Measurements from ENCODE around the gene TFCP2L1.
A peak's percentile ranks its signal among the peaks of the same experiment; 100 is the strongest.
"Not testable (repeated sequence)": the region's sequence is repeated elsewhere in the genome, so short reads cannot be mapped to it uniquely, and the experiment has no call there.

Gene TFCP2L1

GRCh38 chr2:121295911-121296650 is 11.1 kb upstream of the TFCP2L1 start:
- DNase-seq = no peak

- DNase-seq = no peak
Observed at GRCh38 chr2:121294881-121295840, 10.2 kb upstream of the TFCP2L1 start.

GRCh38 chr2:121293450-121294325 is 8.7 kb upstream of the TFCP2L1 start:
- DNase-seq = peak; percentile 42

GRCh38 chr2:121291251-121291580 is 6.2 kb upstream of the TFCP2L1 start:
- DNase-seq = no peak

GRCh38 chr2:121289271-121289670 is 4.3 kb upstream of the TFCP2L1 start:
- no peak for DNase-seq

GRCh38 chr2:121288454-121289231 is 3.6 kb upstream of the TFCP2L1 start:
- DNase-seq = no peak

GRCh38 chr2:121287956-121288355 is 3.0 kb upstream of the TFCP2L1 start:
- DNase-seq = no peak

GRCh38 chr2:121287146-121287798 is 2.3 kb upstream of the TFCP2L1 start:
- DNase-seq = no peak

GRCh38 chr2:121286506-121286905 is 1.5 kb upstream of the TFCP2L1 start:
- no peak for DNase-seq

- no peak for DNase-seq
Observed at GRCh38 chr2:121285926-121286325, 924 bp upstream of the TFCP2L1 start.

GRCh38 chr2:121283670-121284462 is 1.1 kb downstream of the TFCP2L1 start:
- no peak for DNase-seq

- DNase-seq = no peak
Observed at GRCh38 chr2:121282800-121283385, 2.1 kb downstream of the TFCP2L1 start.

- DNase-seq = no peak
Observed at GRCh38 chr2:121281694-121282093, 3.3 kb downstream of the TFCP2L1 start.

GRCh38 chr2:121281107-121281506 is 3.9 kb downstream of the TFCP2L1 start:
- DNase-seq = no peak

- DNase-seq = no peak
Observed at GRCh38 chr2:121279476-121280220, 5.4 kb downstream of the TFCP2L1 start.

- DNase-seq = no peak
Observed at GRCh38 chr2:121276341-121276740, 8.7 kb downstream of the TFCP2L1 start.

GRCh38 chr2:121273116-121273515 is 11.9 kb downstream of the TFCP2L1 start:
- no peak for DNase-seq

- no peak for DNase-seq
Observed at GRCh38 chr2:121272596-121272995, 12.4 kb downstream of the TFCP2L1 start.

- DNase-seq = not testable (repeated sequence)
Observed at GRCh38 chr2:121269436-121269835, 15.6 kb downstream of the TFCP2L1 start.

Data from NCI-H510A (cell line).